ENCODE data around the gene DISC1.
"Not testable (repeated sequence)": the region's sequence is repeated elsewhere in the genome, so short reads cannot be mapped to it uniquely, and the experiment has no call there.

Gene DISC1

DNA sequence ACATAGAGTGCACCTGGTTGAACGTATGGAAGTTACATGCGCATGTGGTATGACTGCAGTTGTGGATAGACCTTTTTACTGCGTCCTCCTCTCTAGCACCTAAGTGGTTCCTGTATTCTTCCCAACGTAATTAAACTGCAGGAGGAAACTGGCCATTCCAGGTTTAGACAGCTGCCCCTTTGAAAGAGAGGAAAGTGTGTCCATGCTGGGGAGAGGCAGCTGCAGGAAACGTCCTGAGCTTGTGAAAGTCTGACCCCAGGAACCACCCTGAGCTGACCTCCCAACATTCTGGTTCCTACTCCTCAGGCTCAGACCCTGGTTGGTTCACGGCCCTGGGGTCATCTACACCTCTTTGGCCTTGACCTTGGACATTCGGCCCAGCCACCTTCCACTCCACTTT, 309.3 kb downstream of the DISC1 start:
- DNase-seq, result no peak

DNA sequence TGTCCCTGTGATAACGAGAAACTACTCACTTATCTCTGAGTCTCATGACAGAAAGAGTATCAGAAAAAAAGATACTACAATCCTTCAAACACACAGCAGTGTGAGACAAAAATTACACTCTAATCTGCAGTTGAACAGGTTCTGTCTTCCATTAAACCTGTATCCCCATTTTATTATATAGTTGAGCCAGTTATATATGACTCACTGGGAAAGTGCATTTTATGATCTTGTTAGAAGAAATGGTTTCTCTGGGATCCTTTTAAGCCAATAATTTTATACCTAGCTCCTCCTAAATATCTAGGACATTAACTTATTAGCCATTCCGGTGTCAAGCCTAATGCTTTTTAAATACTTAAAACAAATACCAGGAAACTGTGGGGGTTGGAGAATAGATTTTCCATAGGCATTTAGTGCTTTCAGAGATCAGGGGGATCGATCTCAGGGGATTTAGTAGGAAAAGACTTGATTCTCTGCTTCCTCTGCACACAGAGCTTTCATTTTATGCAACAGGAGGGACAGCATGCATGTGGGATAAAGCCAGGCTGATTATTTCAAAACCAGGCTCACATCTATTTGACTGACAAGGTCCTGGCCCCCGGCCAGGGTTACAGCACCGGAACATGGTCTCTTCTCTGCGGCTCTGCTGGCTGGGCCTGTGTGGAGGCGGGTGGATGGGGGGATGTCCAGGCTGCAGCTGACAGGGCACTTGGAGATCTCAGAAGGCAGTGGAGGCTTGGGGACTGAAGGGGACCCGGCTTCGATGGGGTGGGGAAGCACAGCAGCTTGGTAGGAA, 310.6 kb downstream of the DISC1 start:
- DNase-seq, result no peak

DNA sequence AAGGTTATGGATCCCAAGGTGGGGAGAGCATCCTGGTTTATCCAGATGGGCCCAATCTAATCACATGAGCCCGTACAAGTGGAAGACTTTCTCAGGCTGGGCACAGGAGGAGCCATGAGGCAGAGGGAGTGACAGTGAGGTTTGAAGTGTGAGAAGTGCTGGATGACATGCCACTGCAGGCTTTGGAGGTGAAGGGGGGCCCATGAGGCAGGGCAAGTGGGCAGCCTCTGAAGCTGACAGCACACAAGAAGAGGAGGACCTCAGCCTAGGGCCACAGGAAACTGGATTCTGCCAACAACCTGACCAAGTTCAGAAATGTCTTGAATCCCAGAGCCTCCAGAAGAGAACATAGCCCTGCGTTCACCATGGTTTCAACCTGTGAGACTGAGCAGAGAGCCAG, 311.6 kb downstream of the DISC1 start:
- no peak for DNase-seq

DNA sequence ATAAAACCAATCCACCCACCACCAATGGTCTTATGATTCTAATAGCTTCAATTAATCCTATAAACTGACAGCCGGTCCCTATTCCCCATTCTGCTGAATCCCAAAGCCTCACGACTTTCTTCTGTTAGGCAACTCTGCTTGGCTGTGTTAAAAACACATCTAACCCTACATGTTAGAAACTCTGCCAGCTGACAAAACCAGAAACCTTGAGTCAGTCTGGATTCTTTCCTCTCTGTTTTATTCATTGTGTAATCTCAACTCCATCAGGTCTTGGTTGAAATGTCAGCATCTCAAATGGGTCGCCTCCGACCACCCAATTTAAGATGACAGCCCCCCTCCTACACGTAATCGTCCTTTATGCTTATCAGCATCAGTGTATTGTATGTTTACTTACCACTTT, 312.1 kb downstream of the DISC1 start:
- no peak for DNase-seq

DNA sequence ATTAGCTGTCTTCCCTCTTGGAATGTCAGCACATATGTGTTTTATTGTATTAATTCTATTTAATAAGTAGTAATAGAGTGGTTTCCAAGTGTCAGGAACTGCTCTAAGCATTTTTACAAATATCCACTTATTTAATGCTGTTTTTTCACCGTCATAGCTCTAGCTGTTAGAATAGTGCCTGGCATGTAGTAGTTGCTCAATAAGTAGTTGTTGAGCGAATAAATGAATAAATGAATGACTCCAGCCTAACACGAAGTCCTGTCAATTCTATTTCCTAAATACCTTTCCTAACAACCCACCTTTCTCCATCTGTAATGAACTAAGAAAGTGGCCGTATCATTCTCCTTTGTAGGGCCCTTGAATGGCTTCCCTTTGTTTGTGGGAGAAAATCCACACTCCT, 312.5 kb downstream of the DISC1 start:
- no peak for DNase-seq

DNA sequence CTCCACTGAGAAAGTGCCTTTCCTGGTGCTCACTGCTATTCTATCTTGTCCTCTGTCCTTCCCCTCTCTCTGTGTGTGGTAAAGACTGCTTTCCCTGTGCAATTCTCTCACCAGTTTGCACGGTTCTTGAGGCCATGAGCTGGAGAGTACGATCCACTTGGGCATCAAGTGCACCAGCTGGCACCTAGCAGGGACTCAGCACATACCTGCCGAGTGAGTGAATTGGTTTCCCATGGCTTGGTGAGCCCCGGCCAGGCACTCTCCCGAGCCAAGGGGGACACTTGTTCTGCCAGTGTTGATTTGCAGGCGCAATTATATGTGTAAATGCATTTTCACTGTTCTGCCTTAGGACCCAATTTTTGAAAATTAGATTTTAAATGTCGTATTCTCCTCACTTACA, 313.5 kb downstream of the DISC1 start:
- no peak for DNase-seq

DNA sequence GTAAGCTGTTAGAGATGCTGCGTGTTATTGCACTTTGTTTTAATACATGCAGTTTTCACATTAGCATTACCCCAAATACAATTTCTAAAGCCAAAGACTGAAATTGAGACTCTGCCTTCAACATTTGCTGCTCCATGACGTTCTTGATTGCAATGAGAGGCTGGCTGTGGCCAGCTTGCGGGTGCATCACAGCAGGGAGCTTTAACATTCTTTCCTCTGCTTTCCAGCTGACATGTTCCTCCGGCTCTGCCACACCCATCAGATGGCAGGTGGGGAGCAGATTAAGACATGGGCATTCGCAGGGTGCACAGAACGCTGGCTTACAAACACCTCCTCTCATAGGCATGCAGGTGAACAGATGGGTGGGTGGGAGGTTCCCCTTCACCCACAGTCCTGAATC, 314.1 kb downstream of the DISC1 start:
- DNase-seq, result no peak

DNA sequence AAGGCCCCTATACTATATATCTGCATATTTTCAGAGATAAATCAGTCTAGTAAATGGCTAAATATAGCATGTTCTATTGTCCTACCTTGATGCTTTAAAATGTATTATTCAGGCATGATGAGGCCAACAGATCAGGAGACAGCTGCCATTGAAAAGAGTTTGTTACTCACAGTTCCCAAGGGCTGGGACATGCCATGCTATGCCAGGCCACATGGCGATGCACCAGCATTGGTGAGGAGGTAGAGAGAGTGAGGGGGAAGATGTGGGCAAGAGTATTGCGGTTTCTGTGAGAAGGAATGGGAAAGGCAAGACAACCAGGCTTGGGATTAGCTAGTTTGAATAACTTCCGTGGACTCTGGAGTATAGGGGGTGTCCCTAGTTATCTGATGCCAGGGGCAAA, 316.5 kb downstream of the DISC1 start:
- DNase-seq, result no peak

DNA sequence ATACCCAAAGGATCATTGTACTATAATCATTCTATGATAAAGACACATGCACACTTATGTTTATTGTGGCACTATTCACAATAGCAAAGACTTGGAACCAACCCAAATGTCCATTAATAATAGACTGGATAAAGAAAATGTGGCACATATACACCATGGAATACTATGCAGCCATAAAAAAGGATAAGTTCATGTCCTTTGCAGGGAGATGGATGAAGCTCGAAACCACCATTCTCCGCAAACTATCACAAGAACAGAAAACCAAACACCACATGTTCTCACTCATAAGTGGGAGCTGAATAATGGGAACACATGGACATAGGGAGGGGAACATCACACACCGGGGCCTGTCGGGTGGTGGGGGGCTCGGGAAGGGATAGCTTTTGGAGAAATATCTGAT, 321.5 kb downstream of the DISC1 start:
- DNase-seq, result not testable (repeated sequence)

DNA sequence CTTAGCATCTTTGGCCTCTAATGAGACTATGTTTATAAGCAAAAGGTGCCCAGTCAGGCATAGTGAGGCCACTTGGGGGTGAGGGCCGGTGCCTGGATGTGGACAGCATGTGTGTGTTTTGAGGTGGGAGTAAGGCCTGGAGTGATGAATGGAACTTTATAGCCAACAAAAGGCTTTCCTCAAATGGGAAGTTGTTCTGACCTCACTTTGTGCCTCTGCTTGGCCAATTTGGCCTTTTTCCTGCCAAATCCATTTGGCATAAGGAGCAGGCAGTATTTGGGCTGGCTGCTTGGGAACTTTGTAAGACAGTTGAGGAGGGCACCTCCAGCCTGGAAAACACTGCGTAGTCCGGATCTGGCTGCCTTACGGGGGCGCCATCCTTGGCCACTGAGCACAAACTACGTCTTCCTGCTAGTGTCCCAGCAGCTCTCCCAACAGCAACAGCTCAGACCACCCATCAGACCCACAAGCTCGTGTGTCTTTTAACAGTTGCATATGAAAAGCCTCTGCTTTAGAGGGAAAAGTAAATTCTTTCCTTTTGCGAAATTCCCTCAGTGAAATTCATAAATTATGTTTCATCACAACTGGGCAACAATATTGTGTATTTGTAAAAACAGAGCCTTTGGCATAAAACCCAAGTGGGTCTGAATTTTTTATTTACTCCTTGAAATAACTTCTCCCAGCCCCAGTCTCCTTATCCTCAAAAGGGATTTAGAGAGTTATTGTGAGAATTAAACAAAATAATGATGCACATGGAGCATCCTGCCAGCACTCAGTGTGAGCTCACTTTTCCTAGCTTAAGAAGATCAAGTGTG, 322.9 kb downstream of the DISC1 start:
- no peak for DNase-seq

DNA sequence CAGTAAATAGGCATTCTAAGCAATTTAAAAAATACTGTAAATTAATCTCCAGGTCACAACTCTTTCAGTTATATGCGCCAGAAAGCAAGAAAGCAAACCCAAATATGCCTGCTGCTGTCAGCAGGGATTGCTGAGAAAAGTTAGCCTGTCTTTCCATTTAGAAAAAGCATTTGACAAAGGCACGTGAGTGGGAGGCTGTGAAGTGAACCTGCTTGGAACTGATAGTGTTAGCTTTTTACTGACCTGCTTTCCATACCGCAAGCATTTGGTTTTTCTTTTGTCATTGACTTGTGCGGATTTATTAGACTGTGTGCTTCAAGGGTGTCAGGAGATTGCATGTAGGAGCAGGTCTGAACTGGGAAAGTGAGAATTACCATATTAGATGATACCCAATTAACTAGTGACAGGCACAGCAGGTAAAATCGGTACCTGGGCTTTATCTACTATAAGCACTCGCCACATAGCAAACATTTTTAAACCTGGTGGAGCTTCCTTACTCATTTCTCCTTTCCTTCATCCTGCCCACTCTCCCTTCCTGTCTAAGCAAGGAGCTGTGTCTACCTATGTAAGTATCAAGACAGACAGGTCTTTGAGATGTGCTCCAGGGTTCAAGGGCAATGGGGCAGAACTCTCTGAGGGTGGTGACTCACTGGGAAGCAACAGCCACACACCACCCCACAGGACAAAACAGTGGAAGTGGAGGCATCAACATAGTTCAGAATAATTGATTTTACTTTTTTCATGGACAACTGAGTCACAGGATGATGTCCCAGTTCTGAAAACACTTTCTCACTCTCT, 323.9 kb downstream of the DISC1 start:
- no peak for DNase-seq

DNA sequence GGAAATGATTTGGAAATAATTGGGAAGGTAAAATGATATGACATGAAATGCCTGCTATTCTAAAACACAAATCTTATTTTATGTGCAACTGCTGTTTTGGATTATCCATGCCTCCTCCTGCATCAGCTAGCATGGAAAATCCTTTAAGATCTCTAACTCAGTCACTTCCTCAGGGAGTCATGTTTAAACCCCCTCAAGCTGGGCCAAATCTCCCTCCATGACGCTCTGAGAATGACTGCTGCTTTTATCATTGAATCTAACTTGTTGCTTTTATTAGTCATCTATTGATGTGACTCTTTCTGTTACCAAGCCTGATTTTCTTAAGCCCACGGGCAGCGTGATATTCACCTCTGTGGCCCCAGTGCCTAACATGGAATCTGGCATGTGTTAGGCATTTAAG, 324.8 kb downstream of the DISC1 start:
- DNase-seq, result peak; percentile 66

DNA sequence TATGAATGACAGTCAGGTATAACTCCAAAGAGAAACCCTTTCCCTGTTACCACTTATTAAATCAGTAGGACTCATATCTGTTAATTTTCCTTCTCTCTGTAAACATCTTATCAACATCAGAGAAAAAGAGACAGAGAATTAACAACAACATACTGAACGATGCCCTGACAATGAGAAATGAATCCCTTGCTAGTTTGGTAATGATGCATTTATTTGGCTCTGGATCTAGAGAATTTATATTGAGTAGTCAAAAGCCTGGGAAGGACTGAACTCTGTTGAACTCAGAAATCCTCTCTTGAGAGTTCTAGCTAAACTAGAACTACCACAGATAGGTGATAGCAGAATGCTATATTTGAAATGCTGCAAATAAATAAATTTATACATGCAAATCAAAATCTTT, 325.6 kb downstream of the DISC1 start:
- no peak for DNase-seq

DNA sequence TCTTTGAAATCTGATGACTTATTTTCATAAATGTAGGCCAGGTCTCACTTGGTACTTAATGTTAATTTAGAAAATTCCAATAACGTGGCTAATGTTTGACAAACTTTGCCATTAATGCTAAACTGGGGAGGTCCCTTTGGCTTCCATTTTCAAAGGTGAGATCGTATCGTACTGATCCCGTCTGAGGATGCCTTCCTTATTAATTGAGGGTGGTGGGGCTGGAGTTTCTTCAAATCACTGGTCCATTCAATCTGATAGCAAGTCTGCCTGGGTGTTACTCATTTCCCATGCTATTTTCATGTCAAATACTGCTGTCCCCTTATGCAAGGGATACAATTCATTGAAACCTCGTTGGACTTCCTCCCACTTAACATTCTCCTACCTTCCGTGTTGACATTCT, 327.1 kb downstream of the DISC1 start:
- no peak for DNase-seq

DNA sequence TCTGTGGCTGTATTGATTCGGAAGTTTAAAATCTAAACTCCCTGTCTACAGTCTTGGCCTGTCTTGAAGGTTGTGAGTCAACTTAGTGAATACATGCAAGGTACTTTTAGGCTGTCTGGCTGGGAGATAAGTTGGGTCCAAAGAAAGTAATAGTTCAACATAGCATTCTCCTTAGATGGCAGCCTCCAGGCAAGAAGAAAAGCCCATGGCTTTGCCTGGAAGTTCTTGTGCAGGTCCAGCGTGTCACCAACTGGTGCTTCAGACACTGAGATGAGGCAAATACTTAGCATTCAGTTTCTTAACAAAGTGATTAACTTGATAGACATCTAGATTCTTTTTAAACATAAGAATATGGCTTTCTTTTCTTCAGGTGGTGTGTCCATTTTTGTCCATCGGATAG, 328.2 kb downstream of the DISC1 start:
- no peak for DNase-seq

DNA sequence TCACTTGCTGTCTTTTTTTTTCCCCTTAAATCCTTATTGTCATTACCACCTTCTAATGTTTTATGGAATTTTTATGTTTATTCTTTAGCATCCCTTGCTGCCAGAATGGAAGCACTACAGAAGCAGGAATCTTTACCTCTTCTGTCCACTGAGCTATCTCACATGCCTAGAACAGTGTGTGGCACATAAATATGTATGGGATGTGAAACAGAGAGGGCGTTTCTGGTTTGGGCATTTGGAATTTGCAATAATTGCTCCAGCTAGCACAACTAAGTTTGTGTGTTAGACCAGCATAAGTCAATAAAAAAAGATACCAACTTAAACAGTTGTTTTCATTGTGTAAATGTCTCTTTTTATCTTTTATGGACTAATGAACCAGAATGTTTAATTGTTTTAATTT, 330.8 kb downstream of the DISC1 start:
- no peak for DNase-seq

DNA sequence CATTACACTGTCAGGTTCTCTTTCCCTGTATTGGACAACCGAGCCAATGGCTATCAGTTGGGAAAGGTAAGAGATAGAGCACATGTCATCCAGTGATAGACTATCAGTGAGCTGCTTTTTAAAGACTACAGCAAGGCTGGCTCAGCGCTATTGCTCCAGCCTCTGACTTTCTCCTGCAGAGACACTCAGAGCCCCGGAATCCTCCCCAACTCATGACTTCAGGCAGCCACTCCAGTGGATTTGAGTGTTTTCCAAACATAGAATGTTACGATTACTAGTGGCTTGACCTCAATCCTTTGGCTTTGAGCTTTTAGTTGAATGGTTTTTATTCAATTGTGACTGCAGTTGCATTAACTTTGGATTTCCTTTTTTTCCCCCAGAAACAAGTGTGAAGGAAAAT, 331.9 kb downstream of the DISC1 start:
- peak; percentile 60 for DNase-seq

DNA sequence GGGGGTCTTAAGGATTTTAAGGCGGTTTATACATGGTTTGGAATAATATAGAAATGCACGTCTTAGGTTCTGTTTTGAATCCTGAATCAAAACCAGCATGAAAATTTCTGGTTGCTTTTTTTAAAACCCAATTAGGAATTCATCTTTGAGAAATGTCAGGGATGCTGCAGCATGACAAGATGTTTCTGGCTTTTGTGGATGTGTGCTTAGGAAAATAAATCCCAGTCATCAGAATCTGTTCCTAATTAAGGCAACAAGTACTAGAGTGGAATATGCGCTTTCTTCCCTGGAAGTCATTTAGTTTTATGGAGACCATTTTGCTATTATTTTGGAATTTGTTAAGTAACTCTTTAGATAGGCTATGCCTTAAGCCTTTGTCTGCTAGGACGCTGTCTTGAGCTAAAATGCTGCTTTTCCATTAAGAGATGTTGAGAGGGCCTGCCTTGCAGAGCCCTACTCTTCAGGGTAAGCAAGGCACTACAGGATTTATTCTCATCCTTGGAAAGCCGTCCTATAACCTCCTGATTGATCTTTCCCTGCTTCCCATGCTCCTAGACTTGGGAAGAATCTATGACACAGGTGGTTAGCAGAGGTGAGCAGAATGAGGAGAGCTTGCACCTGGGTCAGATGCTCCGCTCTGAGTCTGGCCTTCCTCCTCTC, 332.8 kb downstream of the DISC1 start:
- DNase-seq, result peak; percentile 85

DNA sequence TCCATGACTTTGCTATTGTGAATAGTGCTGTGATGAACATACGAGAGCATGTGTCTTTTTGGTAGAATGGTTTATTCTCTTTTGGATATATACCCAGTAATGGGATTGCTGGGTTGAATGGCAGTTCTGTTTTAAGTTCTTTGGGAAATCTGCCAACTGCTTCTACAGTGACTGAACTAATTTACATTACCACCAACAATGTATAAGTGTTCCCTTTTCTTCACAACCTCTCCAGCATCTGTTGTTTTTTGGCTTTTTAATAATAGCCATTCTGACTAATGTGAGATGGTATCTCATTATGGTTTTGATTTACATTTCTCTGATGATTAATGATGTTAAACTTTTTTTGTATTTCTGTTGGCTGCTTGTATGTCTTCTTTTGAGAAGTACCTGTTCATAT, 335.2 kb downstream of the DISC1 start:
- DNase-seq, result peak; percentile 41

DNA sequence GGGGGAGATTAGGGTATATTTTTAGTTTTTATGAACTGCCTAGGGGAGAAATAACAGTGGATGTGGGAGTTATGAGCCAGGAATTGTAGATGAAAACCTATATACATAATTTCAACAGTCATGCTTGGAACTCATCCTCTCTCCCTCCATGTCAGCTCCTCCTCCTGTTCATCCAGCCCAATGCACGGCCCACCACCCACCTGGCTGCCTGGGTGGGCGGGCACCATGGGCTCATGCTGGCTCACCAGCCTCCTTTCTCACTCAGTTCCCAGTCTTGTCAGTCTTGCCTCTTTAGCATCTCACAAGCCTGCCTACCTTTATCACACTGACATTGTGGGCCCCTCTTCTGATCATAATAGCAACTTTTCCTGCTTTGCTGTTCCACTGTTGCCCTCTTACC, 336.0 kb downstream of the DISC1 start:
- no peak for DNase-seq

DNA sequence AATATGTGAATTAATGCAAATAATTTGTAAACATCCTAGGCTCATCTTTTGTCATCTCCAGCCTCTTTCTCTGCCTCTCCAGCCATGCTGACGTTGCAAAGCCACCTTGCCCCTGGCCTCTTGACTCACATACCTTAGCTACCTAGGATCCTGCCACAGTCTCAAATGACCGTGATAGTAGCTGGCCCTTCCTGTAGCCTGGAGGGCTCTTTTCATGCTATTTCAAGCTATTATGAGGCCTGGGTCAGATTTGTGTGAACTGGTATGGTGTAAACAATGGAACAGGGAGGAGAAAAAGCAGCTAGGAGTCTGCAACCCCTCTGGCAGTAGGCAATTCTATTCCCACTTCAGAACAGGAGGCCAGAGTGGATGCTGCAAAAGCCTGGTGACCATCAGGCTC, 337.7 kb downstream of the DISC1 start:
- no peak for DNase-seq

DNA sequence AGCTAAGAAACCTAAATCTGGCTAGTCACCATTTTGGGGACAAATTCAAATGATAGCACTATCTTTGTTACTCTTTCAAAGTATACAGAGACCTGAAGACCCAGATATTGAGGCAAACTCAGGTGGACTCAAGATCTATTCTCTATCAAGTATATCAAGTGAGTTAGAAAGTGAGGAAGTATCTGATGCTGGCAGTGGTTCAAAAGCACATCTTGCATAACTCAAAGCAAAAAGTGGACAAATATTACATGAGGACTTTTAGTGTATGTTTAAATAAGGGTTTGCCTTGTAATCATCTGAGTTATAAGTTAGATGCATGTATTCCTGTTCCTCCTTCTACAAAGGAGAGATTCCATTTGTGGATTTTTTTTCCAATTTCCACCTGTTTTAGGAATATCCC, 338.4 kb downstream of the DISC1 start:
- no peak for DNase-seq

DNA sequence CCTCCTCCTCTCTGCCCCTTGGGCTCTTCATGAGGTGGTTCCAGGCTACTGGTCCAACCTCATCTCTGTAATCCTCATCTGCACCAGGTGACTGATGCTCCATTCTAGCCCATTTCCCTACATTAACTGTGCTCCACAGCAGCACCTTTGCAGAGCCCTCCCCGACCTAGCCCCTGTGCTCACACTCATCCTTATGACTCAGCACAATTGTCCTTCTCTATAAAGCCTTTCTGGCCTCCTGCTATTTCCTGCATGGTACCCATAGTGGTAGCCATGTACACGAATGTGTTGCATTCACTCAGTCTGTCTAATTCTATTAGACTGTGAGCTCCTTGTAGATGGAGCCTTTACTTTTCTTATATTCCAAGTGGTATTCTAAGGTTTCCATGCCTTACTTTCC, 339.0 kb downstream of the DISC1 start:
- no peak for DNase-seq

All from fibroblast of skin of abdomen (primary cell).